ENCODE measurements around the gene PAK6.

PAK6 gene

DNA sequence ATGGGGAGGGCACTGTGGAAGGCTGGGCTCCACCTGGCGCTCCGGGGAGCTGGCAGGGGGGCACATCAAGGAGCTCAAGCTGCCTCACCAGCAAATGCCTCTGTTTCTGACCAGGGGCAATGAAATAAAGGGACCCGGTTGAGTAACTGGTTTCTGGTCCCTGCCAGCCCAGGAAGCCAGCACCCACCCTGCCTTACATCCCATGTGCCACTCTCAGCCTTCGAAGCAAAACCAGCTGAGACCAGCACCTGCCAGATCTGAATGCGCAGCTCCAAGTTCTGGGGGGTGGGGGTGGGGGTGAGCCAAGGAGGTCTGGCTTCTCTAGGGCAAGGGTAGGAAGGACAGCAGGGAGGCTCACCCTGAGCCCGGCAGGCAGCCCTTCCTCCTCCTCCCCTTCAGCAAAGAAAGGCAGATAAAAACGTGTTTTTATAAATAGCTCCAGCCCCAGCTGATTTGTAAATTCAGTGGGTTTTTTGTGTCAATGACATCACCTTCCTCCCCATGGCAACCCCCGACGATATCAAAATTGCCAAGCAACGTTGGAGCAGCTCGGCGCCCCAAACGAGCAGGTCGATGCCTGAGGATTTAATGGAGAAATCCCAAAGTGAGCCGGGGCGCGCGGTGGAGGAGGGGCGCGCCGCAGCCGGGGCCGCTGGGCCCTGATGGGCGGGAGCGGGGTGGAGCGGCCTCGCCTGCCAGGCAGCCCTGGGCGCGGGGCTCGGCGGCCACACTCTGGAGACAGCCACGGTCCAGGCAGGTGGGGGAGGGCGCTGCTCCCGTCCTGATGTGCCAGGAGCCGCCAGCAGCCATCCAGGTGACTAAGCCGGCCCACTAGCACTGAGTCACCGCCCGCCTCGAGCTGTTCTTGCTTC is at the start of gene PAK6:
PAK6 (plus strand) TSS at position 532 of the 872 bp plus-strand sequence. CDS start 25,723 bp downstream, outside the sequence.
- DNase-seq = no peak

DNA sequence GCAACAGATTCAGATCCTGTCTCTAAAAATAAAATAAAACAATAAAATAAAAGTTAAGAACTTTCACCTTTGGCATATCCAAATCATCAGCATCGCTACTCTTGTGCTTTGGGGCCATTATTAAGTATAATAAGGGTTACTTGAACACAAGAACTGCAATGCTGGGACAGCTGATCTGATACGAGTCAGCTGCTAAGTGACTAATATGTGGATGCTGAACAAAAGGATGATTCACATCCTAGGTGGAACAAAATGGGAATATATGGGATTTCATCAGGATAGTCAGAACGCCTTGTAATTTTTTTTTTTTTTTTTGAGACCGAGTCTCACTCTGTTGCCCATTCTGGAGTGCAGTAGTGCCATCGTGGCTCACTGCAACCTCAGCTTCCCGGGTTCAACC is 48.3 kb upstream of the PAK6 start:
- DNase-seq = no peak

- no peak for DNase-seq
Measured at GRCh38 chr15:40192942-40193341, 45.9 kb upstream of the PAK6 start.

GRCh38 chr15:40197434-40197833 is 41.4 kb upstream of the PAK6 start:
- no peak for DNase-seq

GRCh38 chr15:40198355-40199085 is 40.3 kb upstream of the PAK6 start:
- no peak for DNase-seq

- no peak for DNase-seq
Measured at GRCh38 chr15:40204100-40204499, 34.8 kb upstream of the PAK6 start.

GRCh38 chr15:40217166-40217824 is 21.6 kb upstream of the PAK6 start:
- DNase-seq = no peak

DNA sequence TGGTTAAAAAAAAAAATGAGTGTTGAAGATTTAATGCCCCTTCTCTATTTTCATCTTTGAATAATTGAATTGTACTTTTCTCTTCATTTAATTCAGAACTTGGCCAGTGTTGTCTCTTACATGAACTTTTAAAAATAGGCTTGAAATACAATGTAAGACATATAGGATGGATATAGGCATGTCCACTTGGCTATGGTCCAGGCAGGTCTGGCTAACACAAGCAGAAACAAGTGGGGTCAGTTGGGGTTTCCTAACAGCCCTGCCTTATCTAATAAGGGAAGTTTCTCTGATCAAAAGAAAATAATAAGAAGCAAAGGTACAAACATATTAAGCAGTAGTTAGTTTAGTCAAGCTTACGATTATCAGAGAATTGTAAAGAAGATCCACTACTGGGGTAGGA is 19.1 kb upstream of the PAK6 start:
- DNase-seq = no peak

DNA sequence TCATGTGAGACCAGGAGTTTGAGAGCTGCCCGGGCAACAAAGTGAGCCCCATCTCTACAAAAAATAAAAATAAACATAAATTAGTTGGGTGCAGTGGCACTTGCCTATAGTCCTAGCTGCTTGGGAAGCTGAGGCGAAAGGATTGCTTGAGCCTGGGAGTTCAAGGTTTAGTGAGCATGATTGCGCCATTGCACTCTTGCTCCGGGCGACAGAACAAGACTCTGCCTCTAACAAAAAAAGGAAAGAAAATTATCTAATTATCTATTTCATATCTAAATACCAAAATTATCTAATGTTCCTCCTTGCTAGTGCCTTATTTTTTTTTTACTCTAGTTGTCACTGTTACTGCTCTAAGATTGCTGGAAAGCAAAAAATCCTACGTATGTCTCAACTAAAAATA is 16.7 kb upstream of the PAK6 start:
- no peak for DNase-seq

- DNase-seq = no peak
Measured at GRCh38 chr15:40226736-40227135, 12.1 kb upstream of the PAK6 start.

DNA sequence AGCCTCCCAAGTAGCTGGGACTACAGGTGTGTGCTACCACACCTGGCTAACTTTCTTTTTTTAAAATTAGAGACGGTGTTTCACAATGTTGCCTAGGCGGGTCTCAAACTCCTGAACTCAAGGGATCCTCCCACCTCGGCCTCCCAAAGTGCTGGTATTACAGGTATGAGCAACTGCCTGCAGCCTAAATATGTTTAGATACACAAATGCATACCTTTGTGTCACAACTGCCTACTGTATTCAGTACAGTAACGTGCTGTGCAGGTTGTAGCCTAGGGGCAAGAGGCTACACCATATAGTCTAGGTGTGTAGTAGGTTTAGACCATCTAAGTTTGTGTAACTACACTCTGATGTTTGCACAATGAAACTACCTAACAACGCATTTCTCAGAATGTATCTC is 9.5 kb upstream of the PAK6 start:
- no peak for DNase-seq

DNA sequence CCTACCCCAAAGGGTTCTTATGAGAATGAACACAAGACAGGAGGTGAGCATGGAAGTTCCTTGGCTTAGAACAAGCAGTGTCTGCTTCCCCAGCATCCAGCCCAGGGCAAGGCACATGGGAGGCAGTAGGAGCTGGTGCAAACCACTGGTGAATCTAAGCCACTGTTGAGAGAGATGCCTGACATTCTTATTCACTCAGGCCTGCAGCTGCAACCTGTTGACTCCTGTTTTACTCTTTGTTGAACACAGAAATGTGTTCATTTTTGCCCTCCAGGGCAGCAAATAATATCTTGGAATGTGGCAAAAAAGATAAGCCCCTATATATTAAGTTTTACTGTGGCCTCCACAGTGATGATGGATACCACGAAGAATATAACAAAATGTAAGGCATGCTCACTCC is 8.9 kb upstream of the PAK6 start:
- DNase-seq = no peak

DNA sequence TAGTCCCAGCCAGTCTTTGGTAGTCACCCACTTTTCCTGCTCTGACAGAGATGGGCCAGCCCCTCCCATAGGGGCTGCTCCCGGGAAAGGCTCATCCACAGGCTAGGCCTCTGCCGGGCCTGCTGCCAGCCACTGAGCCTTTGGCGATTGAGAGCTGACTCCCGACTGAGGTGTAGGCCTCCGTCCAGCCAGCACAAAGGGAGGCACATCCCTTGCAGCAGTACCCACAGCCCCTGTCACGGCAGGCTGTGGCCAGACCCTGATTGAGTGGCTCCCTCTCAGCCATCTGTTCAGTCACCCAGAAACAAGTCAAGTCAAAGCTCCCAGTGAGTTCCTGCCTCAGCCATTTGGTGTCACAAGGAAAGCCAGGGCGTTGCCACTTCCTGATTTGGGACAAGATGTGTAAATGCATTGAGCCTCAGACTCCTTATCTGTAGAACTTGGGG is 6.2 kb upstream of the PAK6 start:
- DNase-seq = no peak

DNA sequence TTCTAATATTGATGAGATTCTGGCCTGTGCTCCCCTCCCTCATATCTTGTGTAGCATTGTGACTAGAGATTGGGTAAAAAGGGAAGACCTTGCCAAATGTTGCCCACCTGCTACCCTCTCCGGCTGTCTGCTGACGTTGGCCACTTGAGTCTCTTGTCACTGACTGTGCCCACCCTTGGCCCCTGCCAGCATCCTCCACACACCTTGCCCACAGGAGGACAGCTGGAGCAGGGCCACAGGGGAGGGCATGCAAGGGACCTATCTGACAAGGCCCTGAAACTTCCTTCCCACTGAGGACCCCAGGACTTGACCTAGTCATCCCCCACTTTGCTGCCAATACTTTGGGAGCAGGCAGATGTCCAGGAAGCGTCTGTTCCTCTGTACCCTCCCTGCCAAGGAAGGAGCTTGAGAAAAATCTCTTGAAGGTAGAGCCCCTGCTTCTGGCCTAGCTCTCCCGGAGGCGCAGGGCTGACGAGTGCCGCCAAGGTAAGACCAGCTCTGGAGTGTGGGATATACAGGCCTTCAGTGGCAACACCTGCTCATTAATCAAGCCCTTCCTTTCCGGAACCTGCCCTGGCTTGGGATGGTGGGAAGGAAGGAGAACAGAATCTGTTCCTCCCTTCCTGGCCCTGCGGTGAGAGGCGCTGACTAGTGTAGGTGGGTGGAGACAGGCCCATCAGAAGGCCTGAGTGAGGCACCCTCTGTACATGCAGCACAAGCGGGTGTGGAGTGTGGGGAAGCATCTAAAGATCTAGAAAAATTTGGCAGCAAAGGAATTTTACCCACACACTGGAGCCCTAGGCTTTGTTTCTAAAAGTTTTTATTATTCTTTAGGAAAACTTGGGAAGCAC is 4.9 kb upstream of the PAK6 start:
- no peak for DNase-seq

DNA sequence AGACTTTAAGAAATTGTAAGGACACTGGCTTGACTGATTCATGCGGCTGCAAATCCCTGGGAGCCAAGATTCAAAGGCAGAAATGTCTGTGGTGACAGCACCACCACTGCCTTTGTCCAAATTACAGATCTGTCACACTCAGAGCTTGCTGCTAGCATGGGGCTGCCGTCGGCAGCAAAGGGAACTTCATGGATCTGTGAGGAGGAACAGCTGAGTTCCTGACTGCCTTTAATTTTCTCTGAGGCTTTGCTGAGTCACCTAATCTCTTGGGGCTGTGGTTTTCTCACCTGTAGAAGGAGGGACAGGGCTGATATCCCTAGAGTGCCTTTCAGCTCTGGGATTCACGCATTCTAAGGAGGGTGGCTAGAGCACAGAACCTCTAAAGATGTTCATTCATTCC is 4.1 kb upstream of the PAK6 start:
- no peak for DNase-seq

GRCh38 chr15:40235201-40235885 is 3.5 kb upstream of the PAK6 start:
- no peak for DNase-seq

GRCh38 chr15:40239404-40239692 is 485 bp downstream of the PAK6 start:
- DNase-seq = no peak

DNA sequence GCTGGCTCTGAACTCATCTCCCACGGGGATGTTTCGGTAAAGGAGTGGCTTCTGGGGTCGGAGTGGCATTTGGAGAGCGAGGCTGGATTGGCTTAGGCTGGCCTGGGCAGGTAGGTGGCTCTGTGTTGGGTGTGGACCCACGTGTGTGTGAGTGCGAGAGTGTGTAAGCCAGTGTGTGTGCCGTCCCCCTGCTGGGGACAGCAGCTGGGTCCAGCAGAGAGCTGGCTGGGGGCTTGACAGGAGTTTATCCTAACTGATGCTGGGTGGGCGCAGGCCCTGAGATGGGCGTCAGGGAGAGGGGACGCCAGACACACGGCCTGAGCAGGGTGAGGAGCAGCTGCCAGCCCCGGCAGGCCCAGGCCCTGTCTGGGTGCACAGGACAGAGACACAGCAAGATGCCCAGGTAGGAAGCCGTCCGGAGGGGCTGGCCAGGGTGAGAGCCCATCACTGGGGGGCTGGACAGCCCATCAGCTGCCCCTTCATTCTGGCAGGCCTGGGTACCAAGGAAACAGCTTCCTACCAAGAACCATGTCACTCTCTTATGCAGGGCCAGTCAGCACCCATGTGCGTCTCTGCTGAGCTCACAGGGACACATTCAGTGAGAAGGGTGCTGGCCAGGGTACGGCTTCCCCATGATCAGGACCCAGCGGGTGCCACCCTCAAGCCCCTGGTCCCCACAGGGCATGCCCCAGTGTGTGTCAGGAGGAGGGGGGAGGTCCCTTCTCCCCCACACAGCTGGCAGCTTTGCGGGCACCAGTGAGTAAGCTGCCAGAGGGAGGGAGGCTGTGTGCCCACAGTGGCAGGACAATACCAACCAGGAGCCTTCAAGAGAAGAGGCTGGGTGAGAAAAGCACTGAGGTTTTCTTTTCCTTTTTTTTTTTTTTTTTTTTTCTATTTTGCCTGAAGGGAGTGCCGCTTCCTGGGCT is 1.1 kb downstream of the PAK6 start:
- no peak for DNase-seq

DNA sequence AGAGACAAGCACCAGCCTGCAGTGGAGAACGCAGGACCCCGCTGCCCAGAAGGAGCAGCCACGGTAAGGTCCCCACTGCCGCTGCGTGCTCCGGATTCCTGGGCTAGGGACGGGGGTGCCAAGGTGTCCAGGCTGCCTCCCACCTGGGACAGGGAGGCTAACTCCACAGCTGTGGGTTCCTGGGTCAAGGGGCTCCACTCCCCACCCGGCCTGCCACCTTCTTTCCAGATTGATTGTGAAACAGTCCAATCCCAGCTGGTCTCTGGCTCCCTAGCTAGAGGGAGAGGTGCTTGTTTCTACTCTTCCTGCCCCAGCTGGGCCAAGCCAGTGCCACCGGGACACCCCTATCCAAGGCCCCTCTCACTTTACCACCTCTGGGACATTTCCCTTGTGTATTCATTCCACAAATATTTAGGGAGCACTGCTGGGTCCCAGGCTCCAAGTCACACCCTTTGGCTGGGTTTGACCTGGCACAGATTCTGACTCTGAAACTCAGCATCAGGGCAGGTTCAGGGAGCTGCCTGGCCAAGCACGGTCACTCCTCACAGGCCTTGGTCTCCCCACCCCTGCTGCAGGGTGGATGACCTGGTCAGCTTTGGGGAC is 1.9 kb downstream of the PAK6 start:
- DNase-seq = no peak

All from NCI-H2029 treated with DMSO at 0.1 percent for 48 hours (cell line).